HepG2 (cell line): ENCODE measurements around the gene VEPH1.
"Not testable (repeated sequence)": the region's sequence is repeated elsewhere in the genome, so short reads cannot be mapped to it uniquely, and the experiment has no call there.

Experiments used
- CTCF ChIP-seq: sonication (generic); formaldehyde crosslinking; IDR thresholded peaks from 2 replicates; pipeline ENCODE4 v1.5.0; 2020; ENCODE audit warnings: mild to moderate bottlenecking, missing genetic modification reagents, moderate library complexity
- IRF9 ChIP-seq: sonication (generic); formaldehyde crosslinking; IDR thresholded peaks from 2 replicates; pipeline ENCODE4 v1.8.0; 2022; ENCODE audit warnings: missing genetic modification reagents, mild to moderate bottlenecking, borderline replicate concordance
- TBP ChIP-seq: sonication (generic); formaldehyde crosslinking; IDR thresholded peaks from 2 replicates; pipeline ENCODE4 v1.5.0; 2020; ENCODE audit warnings: missing genetic modification reagents
- ZNF777 ChIP-seq: sonication (generic); formaldehyde crosslinking; IDR thresholded peaks from 2 replicates; pipeline ENCODE4 v1.4.0; 2020; ENCODE audit warnings: missing genetic modification reagents

- not testable (repeated sequence) for TF ChIP-seq IRF9 (CRISPR knock-in tag); CTCF; ZNF777; TBP
Measured at GRCh38 chr3:157324869-157325268, 178.3 kb downstream of the VEPH1 start.
